Measurements from ENCODE around the gene SLC29A2. TPM values are rescaled to one million over a fixed set of nuclear protein-coding genes. Genes with fewer than 3 reads are reported as not detected.

Gene SLC29A2
- total and polyA plus RNA-seq, 2 of the 8 experiments (the other 6 are each of a cell fraction or from before 2014, with no cell fraction given): 29.3 to 31.6 TPM

GRCh38 chr11:66410191-66410590, 38.6 kb upstream of the SLC29A2 start:
- H3K27me3 ChIP-seq (replicated peaks in 1 of 4; ENCODE audit: control insufficient read depth in 3 of 4, extremely low read depth in 1 of 4, insufficient read depth in 3 of 4, low read length in 3 of 4): peaks cover 0 to 10% (median 2%) of the 10 kb centered on the region in 4 experiments; a peak in 3 of 7 replicates
- H2BK15ac ChIP-seq (ENCODE audit: low read length): 0 out of 2 replicates have a peak overlapping the region, but pooled peaks have one; percentile 18
- ChIA-PET POLR2A (ENCODE audit: partially characterized antibody) (interaction anchor here (1.0 to 7.7 kb wide), 5 partner anchors 12 to 268 kb away, joined by 4 to 78 read pairs (median 10); partner anchors contain the start of genes DPP3, MRPL11, NPAS4 and RBM4B), CTCF (ENCODE audit: partially characterized antibody) (interaction anchor here (1.0 to 9.7 kb wide), 12 partner anchors 8 to 662 kb away, joined by 3 to 202 read pairs (median 7); partner anchors contain the start of genes MRPL11, NPAS4 and PELI3)
- H4K91ac ChIP-seq (replicated peaks; ENCODE audit: insufficient read length, low read length): no peak overlapping the region
- no peak overlapping the region for H3K14ac ChIP-seq (ENCODE audit: insufficient read length)
- H2AK5ac ChIP-seq (ENCODE audit: low read depth, low read length): no peak overlapping the region
- H4K8ac ChIP-seq (ENCODE audit: extremely low read depth, insufficient read depth, low read length): no peak overlapping the region
- no peak overlapping the region for H3K56ac ChIP-seq (replicated peaks; ENCODE audit: insufficient read length, low read depth, low read length)
- no peak overlapping the region for H2BK20ac ChIP-seq (ENCODE audit: low read length)
- no peak overlapping the region for H2AFZ ChIP-seq (ENCODE audit: low read length)
- H2BK120ac ChIP-seq (replicated peaks; ENCODE audit: low read depth, low read length): no peak overlapping the region
- no peak overlapping the region for H3K4ac ChIP-seq (replicated peaks; ENCODE audit: insufficient read length, low read depth, low read length)
- H4K5ac ChIP-seq (ENCODE audit: insufficient read length, low read depth, low read length): no peak overlapping the region
- H3K9ac ChIP-seq (replicated peaks in 1 of 4; ENCODE audit: extremely low read depth in 1 of 4, low read depth in 3 of 4, low read length in 3 of 4): no peak overlapping the region
- H3K27ac ChIP-seq (ENCODE audit: low read depth, low read length): no peak overlapping the region
- DNase-seq (ENCODE audit: low read depth in 1 of 2, low spot score in 2 of 2) (no peak), FAIRE-seq (no peak)
- no peak overlapping the region for H2BK12ac ChIP-seq (ENCODE audit: low read depth, low read length)
- no peak overlapping the region for H3K18ac ChIP-seq (ENCODE audit: extremely low read depth, low read length)
- no peak overlapping the region for H3K4me3 ChIP-seq (ENCODE audit: extremely low read depth in 1 of 4, insufficient read depth in 2 of 4, low read depth in 3 of 4, low read length in 4 of 4)
- no peaks in the 10 kb centered on the region for H3K36me3 ChIP-seq (ENCODE audit: control insufficient read depth in 2 of 4, insufficient read depth in 4 of 4, low read length in 3 of 4)
- no peaks in the 10 kb centered on the region for H4K20me1 ChIP-seq (replicated peaks in 1 of 2; ENCODE audit: control insufficient read depth in 1 of 2, insufficient read depth in 2 of 2, low read length in 2 of 2)
- H3K4me2 ChIP-seq (ENCODE audit: insufficient read depth in 1 of 2, low read depth in 2 of 2, low read length in 2 of 2): no peak overlapping the region; a peak in 1 of 4 replicates
- H3K23me2 ChIP-seq (ENCODE audit: low read depth, low read length): peaks cover 2% of the 10 kb centered on the region; the same call in 1 of the 2 replicates
- peaks cover 7 to 29% (median 23%) of the 10 kb centered on the region in 4 experiments for H3K4me1 ChIP-seq (replicated peaks in 1 of 4; ENCODE audit: control insufficient read depth in 3 of 4, insufficient read depth in 4 of 4, low read length in 3 of 4)
- no peaks in the 10 kb centered on the region for H3K9me3 ChIP-seq (ENCODE audit: insufficient read depth in 2 of 2, low read depth in 1 of 2, low read length in 1 of 2)
- 88% methylated on average over 12 of the region's 12 CpGs; no CpG with 5 or more reads in 1 of the 2 experiments for WGBS, 2 experiments (ENCODE audit: extremely low coverage in 1 of 2, insufficient coverage in 1 of 2, insufficient read length in 1 of 2, insufficient replicate concordance in 2 of 2, low coverage in 1 of 2, low lambda C conversion rate in 2 of 2, missing lambda C conversion rate in 1 of 2)
- no peak overlapping the region for H2BK5ac ChIP-seq (ENCODE audit: low read depth, low read length)
- no peaks in the 10 kb centered on the region for H3K79me1 ChIP-seq (ENCODE audit: low read depth, low read length)
- TF ChIP-seq CTBP2 (IDR thresholded peaks at IDR 0.05; ENCODE audit: borderline replicate concordance, insufficient read depth, insufficient read length, low read length): no peak
- no peak for TF ChIP-seq BACH1 (IDR thresholded peaks at IDR 0.05; ENCODE audit: low read length)
- TF ChIP-seq ZNF274 (IDR thresholded peaks at IDR 0.05; ENCODE audit: borderline replicate concordance, extremely low read depth, low read length): no peak
- TF ChIP-seq CREB1 (IDR thresholded peaks at IDR 0.05): no peak
- TF ChIP-seq TAF1 (IDR thresholded peaks at IDR 0.05; ENCODE audit: low read depth, low read length): no peak
- TF ChIP-seq SAP30 (IDR thresholded peaks at IDR 0.05; ENCODE audit: insufficient read depth, insufficient replicate concordance, low read length): no peak
- no peaks in the 10 kb centered on the region for H3K79me2 ChIP-seq (ENCODE audit: control insufficient read depth in 1 of 2, insufficient read depth in 2 of 2, low read length in 2 of 2)
- H3K23ac ChIP-seq (ENCODE audit: insufficient read length): no peak overlapping the region
